Upper lobe of left lung (tissue), 6 donors: ENCODE data around the gene COL6A3. TPM values are rescaled to one million over a fixed set of nuclear protein-coding genes. Genes with fewer than 3 reads are reported as not detected.

Experiments used
- ATAC-seq, 2 donors: fragments of 200-7000 bp; cut with Tn5 transposase; one replicate each; pipeline ENCODE4 v1.9.1; 2022; ENCODE audit warnings: mild to moderate bottlenecking in 2 of 2, moderate library complexity in 2 of 2; ENCODE audit not compliant: low FRiP score in 2 of 2
- DNase-seq, 2 donors: peaks; one replicate each; pipeline ENCODE4 v3.0.0-alpha.2; 2019 to 2020
- H3K27ac ChIP-seq, 4 donors: fragments of 200-600 bp; sonication (generic); one replicate each; pipeline ENCODE4 v1.5.1; 2016 to 2019
- H3K27me3 ChIP-seq, 4 donors: fragments of 200-600 bp; sonication (generic); one replicate each; pipeline ENCODE4 v1.5.1; 2017 to 2019
- H3K36me3 ChIP-seq, 4 donors: fragments of 200-600 bp; sonication (generic); one replicate each; pipeline ENCODE4 v1.5.1; 2016 to 2019
- H3K4me1 ChIP-seq, 4 donors: fragments of 200-600 bp; sonication (generic); one replicate each; pipeline ENCODE4 v1.5.1; 2018 to 2019
- H3K4me3 ChIP-seq, 4 donors: fragments of 200-600 bp; sonication (generic); one replicate each; pipeline ENCODE4 v1.5.1; 2017 to 2019; ENCODE audit warnings: mild to moderate bottlenecking in 2 of 4, moderate library complexity in 1 of 4
- H3K9me3 ChIP-seq, 4 donors: fragments of 200-600 bp; sonication (generic); one replicate each; pipeline ENCODE4 v1.5.1; 2018 to 2019
- CTCF ChIP-seq, 6 experiments: fragments of 450-650 bp in 4 of 6; fragments of 200-600 bp in 2 of 6; sonication (generic) in 2 of 6; IDR thresholded peaks; one replicate each; pipeline ENCODE4 v1.5.1; 2016 to 2019; ENCODE audit warnings: antibody characterized with exemption in 6 of 6
- EP300 ChIP-seq, 4 donors: sonication (generic); formaldehyde crosslinking; IDR thresholded peaks; one replicate each; pipeline ENCODE4 v1.5.1; 2017; ENCODE audit warnings: antibody characterized with exemption in 4 of 4, control low read depth in 2 of 4
- POLR2A ChIP-seq, 4 donors: fragments of 450-650 bp; IDR thresholded peaks; one replicate each; pipeline ENCODE4 v1.5.1; 2016 to 2017; ENCODE audit warnings: antibody characterized with exemption in 4 of 4, mild to moderate bottlenecking in 2 of 4
- POLR2AphosphoS5 ChIP-seq, 2 donors: sonication (generic); formaldehyde crosslinking; IDR thresholded peaks; one replicate each; pipeline ENCODE4 v1.5.1; 2017; ENCODE audit warnings: antibody characterized with exemption in 2 of 2
- WGBS, 2 donors: methylation state at CpG; one replicate each; pipeline ENCODE4 v1.1.5; 2017 to 2018; 5-methylcytosine and 5-hydroxymethylcytosine counted together
- total RNA-seq, 6 donors: library from RNA; depleted of rRNA in 4 of 6; stranded (reverse); fragments of >200 nt in 4 of 6; gene quantifications; one replicate each; pipeline versions ENCODE4 v1.1.0 to v1.2.1, GENCODE V29; 2016 to 2021
- donor health status: DM: no; HTN: no; CAD: no; lungs with moderate emphysema.
- donor health status: DM: no; HTN: yes; CAD: no; lungs with severe emphysema.

The COL6A3 gene
- total RNA-seq, 6 donors from 2014 or later = 34.4 to 199 (median 71.9) TPM

DNA sequence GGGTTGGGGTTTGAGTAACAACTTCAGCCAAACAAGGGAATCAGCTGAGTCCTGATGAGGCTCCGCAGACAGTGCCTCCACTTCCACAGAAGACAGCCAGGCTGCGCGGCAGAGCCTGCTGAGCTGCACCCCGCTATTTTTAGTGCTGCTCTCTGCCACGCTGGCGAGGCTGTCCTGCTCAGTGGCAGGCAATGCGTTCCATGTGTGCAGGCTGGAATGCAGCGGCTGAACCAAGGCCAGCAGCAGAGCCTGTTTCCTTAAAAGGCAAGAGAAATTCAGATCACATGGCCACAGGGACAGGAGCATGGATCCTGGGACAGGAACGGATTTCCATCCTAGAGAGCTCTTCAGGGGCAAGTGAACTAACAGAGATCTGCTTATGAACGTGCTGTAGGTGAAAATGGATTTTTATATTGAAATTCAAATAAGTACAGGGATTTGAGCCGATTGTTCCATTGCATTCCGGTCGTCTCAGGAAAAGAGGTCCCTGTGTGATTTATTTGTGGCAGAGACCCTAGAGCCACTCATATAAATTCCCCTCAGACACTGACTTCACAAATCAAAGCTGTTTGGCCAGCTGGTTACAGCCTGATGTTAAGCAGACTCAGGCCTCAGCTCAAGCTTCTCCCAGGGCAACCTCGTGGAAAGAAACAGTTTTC lies 98.7 kb downstream of the COL6A3 start:
- H3K36me3 ChIP-seq = no peaks in the 10 kb centered on the region
- 41 to 42% methylated on average over 11 to 14 of the region's 14 CpGs for WGBS, 2 donors
- H3K27me3 ChIP-seq = no peaks in the 10 kb centered on the region
- no peak overlapping the region for H3K4me3 ChIP-seq
- TF ChIP-seq POLR2A (IDR thresholded peaks at IDR 0.05) (no peak), POLR2AphosphoS5 (IDR thresholded peaks at IDR 0.05) (peak; percentile 71 to 77), EP300 (IDR thresholded peaks at IDR 0.05) (peak in 1 of 4 donors; percentile 54), CTCF (IDR thresholded peaks at IDR 0.05) (peak in 3 of 6 experiments; percentile 29 to 43 (median 30))
- H3K27ac ChIP-seq = peak overlapping the region; percentile 27 to 78 (median 56)
- peak; percentile 64 to 88 for DNase-seq
- peaks cover 0 to 15% (median 8%) of the 10 kb centered on the region in 4 donors for H3K4me1 ChIP-seq
- ATAC-seq = peak; percentile 83 to 87
- no peaks in the 10 kb centered on the region for H3K9me3 ChIP-seq

- no peak overlapping the region for H3K4me3 ChIP-seq
- peak in 1 of 2 donors; percentile 6 for ATAC-seq
- no peaks in the 10 kb centered on the region for H3K9me3 ChIP-seq
- peaks cover 0 to 15% (median 8%) of the 10 kb centered on the region in 4 donors for H3K4me1 ChIP-seq
- TF ChIP-seq POLR2A (IDR thresholded peaks at IDR 0.05) = no peak
- no peak for TF ChIP-seq EP300 (IDR thresholded peaks at IDR 0.05)
- TF ChIP-seq CTCF (IDR thresholded peaks at IDR 0.05) = no peak
- no peak for TF ChIP-seq POLR2AphosphoS5 (IDR thresholded peaks at IDR 0.05)
- H3K27me3 ChIP-seq = no peaks in the 10 kb centered on the region
- WGBS, 2 donors = 55 to 61% methylated on average over 2 to 3 of the region's 3 CpGs
- DNase-seq = no peak
- H3K36me3 ChIP-seq = no peaks in the 10 kb centered on the region
- H3K27ac ChIP-seq = peak overlapping the region; percentile 27 to 78 (median 56)
These were observed 99.3 kb downstream of the COL6A3 start for GRCh38 chr2:237314681-237315080.

GRCh38 chr2:237314198-237314597 lies 99.8 kb downstream of the COL6A3 start:
- Histone ChIP-seq H3K36me3 (no peaks in the 10 kb centered on the region), H3K27ac (peak overlapping the region in 2 of 4 donors; percentile 67 to 78), H3K27me3 (no peaks in the 10 kb centered on the region), H3K4me1 (peaks cover 0 to 15% (median 8%) of the 10 kb centered on the region in 4 donors), H3K9me3 (no peaks in the 10 kb centered on the region), H3K4me3 (no peak overlapping the region)
- DNase-seq = no peak
- no peak for ATAC-seq
- no peak for TF ChIP-seq EP300 (IDR thresholded peaks at IDR 0.05)
- TF ChIP-seq POLR2AphosphoS5 (IDR thresholded peaks at IDR 0.05) = no peak
- TF ChIP-seq CTCF (IDR thresholded peaks at IDR 0.05) = no peak
- WGBS, 2 donors = 88 to 94% methylated on average over 7 of the region's 7 CpGs

GRCh38 chr2:237312021-237312755 lies 101.8 kb downstream of the COL6A3 start:
- ATAC-seq = no peak
- TF ChIP-seq POLR2AphosphoS5 (IDR thresholded peaks at IDR 0.05) = no peak
- TF ChIP-seq CTCF (IDR thresholded peaks at IDR 0.05) = no peak
- no peak for TF ChIP-seq EP300 (IDR thresholded peaks at IDR 0.05)
- no peak for TF ChIP-seq POLR2A (IDR thresholded peaks at IDR 0.05)
- 88 to 90% methylated on average over 12 of the region's 12 CpGs for WGBS, 2 donors
- H3K4me3 ChIP-seq = no peak overlapping the region
- DNase-seq = no peak
- H3K36me3 ChIP-seq = no peaks in the 10 kb centered on the region
- H3K27me3 ChIP-seq = no peaks in the 10 kb centered on the region
- peaks cover 0 to 15% (median 8%) of the 10 kb centered on the region in 4 donors for H3K4me1 ChIP-seq
- H3K9me3 ChIP-seq = no peaks in the 10 kb centered on the region
- H3K27ac ChIP-seq = no peak overlapping the region
